Endothelial cell of umbilical vein (primary cell): Measurements from ENCODE around the gene IL23A. TPM values are rescaled to one million over a fixed set of nuclear protein-coding genes. Genes with fewer than 3 reads are reported as not detected.

Experiments used
- BruUV-seq: library from RNA; stranded (reverse); fragments of 400-500 nt; replicated peaks from 2 replicates; lab custom pipeline; 2021; lab: Mats Ljungman, UMichigan
- CTCF ChIA-PET: fragments of 300-600, 350-600 bp; sonication (Branson Sonifier 250); formaldehyde crosslinking; loops from one replicate; lab custom pipeline; 2021; ENCODE audit warnings: antibody characterized with exemption, inconsistent platforms; lab: Charles Lee
- POLR2A ChIA-PET: fragments of 300-600, 350-600 bp; sonication (Branson Sonifier 250); formaldehyde crosslinking; loops from one replicate; lab custom pipeline; 2021; ENCODE audit warnings: antibody characterized with exemption, inconsistent platforms; lab: Charles Lee
- DNase-seq: peaks from one replicate; pipeline ENCODE4 v3.0.0-alpha.2; 2011; ENCODE audit warnings: low read depth, low spot score
- FAIRE-seq: peaks from 2 replicates; lab custom pipeline; 2011; peaks lifted over from hg19 to GRCh38; lab: Jason Lieb, UNC
- H2AFZ ChIP-seq: 2 replicates; pipeline ENCODE4 v1.6.0; 2012; ENCODE audit warnings: low read depth, low read length, control low read depth, inconsistent platforms
- H3K27ac ChIP-seq: 2 replicates; pipeline ENCODE4 v1.5.1; 2011; ENCODE audit warnings: low read depth, mild to moderate bottlenecking, control low read depth, low read length, moderate library complexity; ENCODE audit not compliant: insufficient read depth
- H3K27me3 ChIP-seq, 2 experiments: 2 replicates each; pipeline versions ENCODE4 v1.6.0 to v1.6.1; 2011; ENCODE audit warnings: low read length in 2 of 2, mixed read lengths in 1 of 2; ENCODE audit not compliant: control insufficient read depth in 2 of 2, insufficient read depth in 2 of 2
- H3K36me3 ChIP-seq, 2 experiments: 2 replicates in 1 of 2; 3 replicates in 1 of 2; pipeline ENCODE4 v1.5.1; 2011; ENCODE audit warnings: low read length in 2 of 2, mild to moderate bottlenecking in 1 of 2, moderate library complexity in 1 of 2; ENCODE audit not compliant: control insufficient read depth in 2 of 2, insufficient read depth in 2 of 2; ENCODE audit errors: extremely low read depth in 1 of 2
- H3K4me1 ChIP-seq: 3 replicates; pipeline ENCODE4 v1.5.1; 2011; ENCODE audit warnings: mild to moderate bottlenecking, low read length; ENCODE audit not compliant: control insufficient read depth, insufficient read depth; ENCODE audit errors: extremely low read depth
- H3K4me2 ChIP-seq: 2 replicates; pipeline ENCODE4 v1.6.1; 2011; ENCODE audit warnings: low read length, control low read depth, mixed read lengths; ENCODE audit not compliant: insufficient read depth
- H3K4me3 ChIP-seq, 3 experiments: fragments of 200-600 bp in 1 of 3; sonication (generic), shearing (Covaris generic) in 1 of 3; replicated peaks in 1 of 3; 2 replicates each; pipeline ENCODE4 v1.5.1; 2011 to 2016; ENCODE audit warnings: control low read depth in 3 of 3, low read length in 3 of 3, mild to moderate bottlenecking in 2 of 3, inconsistent platforms in 1 of 3, low read depth in 1 of 3, moderate library complexity in 1 of 3; ENCODE audit not compliant: insufficient read depth in 1 of 3
- H3K79me2 ChIP-seq: 2 replicates; pipeline ENCODE4 v1.6.0; 2012; ENCODE audit warnings: low read length, inconsistent platforms; ENCODE audit not compliant: control insufficient read depth, insufficient read depth
- H3K9ac ChIP-seq: replicated peaks from 2 replicates; pipeline ENCODE3; 2011; ENCODE audit warnings: low read length, control low read depth; ENCODE audit not compliant: insufficient read depth; ENCODE audit errors: extremely low read depth
- H3K9me1 ChIP-seq: replicated peaks from 3 replicates; pipeline ENCODE4 v1.6.0; 2011; ENCODE audit warnings: mild to moderate bottlenecking, low read length; ENCODE audit not compliant: control insufficient read depth, insufficient read depth; ENCODE audit errors: extremely low read depth
- H3K9me3 ChIP-seq: replicated peaks from 2 replicates; pipeline ENCODE4 v1.5.1; 2012; ENCODE audit warnings: low read length, inconsistent platforms; ENCODE audit not compliant: control insufficient read depth, insufficient read depth
- H4K20me1 ChIP-seq: replicated peaks from 2 replicates; pipeline ENCODE3; 2011; ENCODE audit warnings: mild to moderate bottlenecking, low read length; ENCODE audit not compliant: control insufficient read depth, insufficient read depth; ENCODE audit errors: extremely low read depth
- EZH2 ChIP-seq: IDR thresholded peaks from 2 replicates; pipeline ENCODE4 v1.6.1; 2012; ENCODE audit warnings: borderline replicate concordance, low read depth, mild to moderate bottlenecking, moderate library complexity, low read length, inconsistent platforms; ENCODE audit not compliant: severe bottlenecking
- FOS ChIP-seq: IDR thresholded peaks from 2 replicates; pipeline ENCODE4 v1.6.1; 2011; ENCODE audit warnings: mild to moderate bottlenecking, low read length, moderate library complexity, borderline replicate concordance; ENCODE audit not compliant: insufficient read depth
- GATA2 ChIP-seq: IDR thresholded peaks from 2 replicates; pipeline ENCODE4 v1.7.0; 2011; ENCODE audit warnings: low read depth, mild to moderate bottlenecking, moderate library complexity, mixed read lengths, low read length; ENCODE audit not compliant: insufficient read length, insufficient read depth
- JUN ChIP-seq: IDR thresholded peaks from 2 replicates; pipeline ENCODE4 v1.6.1; 2011; ENCODE audit warnings: borderline replicate concordance, low read depth; ENCODE audit not compliant: insufficient read length, insufficient read depth
- MAX ChIP-seq: IDR thresholded peaks from 2 replicates; pipeline ENCODE4 v1.6.1; 2011; ENCODE audit not compliant: insufficient read depth, insufficient read length
- MYC ChIP-seq: IDR thresholded peaks from one replicate; pipeline ENCODE4 v1.6.1; 2011; ENCODE audit warnings: mild to moderate bottlenecking, low read depth, low read length
- POLR2A ChIP-seq: IDR thresholded peaks from 2 replicates; pipeline ENCODE4 v1.6.1; 2012; ENCODE audit warnings: low read depth, mild to moderate bottlenecking, control low read depth, low read length
- POLR2AphosphoS5 ChIP-seq: IDR thresholded peaks from 2 replicates; pipeline ENCODE4 v1.6.1; 2012; ENCODE audit warnings: low read depth, mild to moderate bottlenecking, control low read depth, low read length, moderate library complexity; ENCODE audit not compliant: insufficient read depth
- dilution Hi-C: fragments of 300-500 bp; cut with MboI; formaldehyde crosslinking; loops from one replicate; pipeline ENCODE4 v1.15.0; 2019; ENCODE audit warnings: low sequenced_read_pairs; ENCODE audit not compliant: extremely low pct_ligation_motif_present
- intact Hi-C: fragments of 100-400 bp; cut with micrococcal nuclease; formaldehyde crosslinking; loops from one replicate; pipeline ENCODE4 v1.10.0; 2022
- polyA plus RNA-seq, 4 experiments: library from polyadenylated mRNA; depleted of rRNA in 3 of 4; stranded (reverse) in 3 of 4; unstranded in 1 of 4; fragments of >200 nt; gene quantifications; 2 replicates each; pipeline versions ENCODE4 v1.2.1 to v1.2.3, GENCODE V29; 2011 to 2012; ENCODE audit warnings: missing spikeins in 1 of 4
- total RNA-seq: library from RNA; stranded (reverse); gene quantifications from 2 replicates; pipeline ENCODE4 v1.2.3, GENCODE V29; 2021
- TF ChIP-seq, protein P1 (sequence below), 2 donors: IDR thresholded peaks; 1 replicate in 1 of 2; 2 replicates in 1 of 2; pipeline ENCODE4 v1.5.1; 2011; ENCODE audit warnings: low read length in 2 of 2, mild to moderate bottlenecking in 2 of 2, moderate library complexity in 2 of 2, control low read depth in 1 of 2, inconsistent platforms in 1 of 2, low read depth in 1 of 2; ENCODE audit not compliant: insufficient read depth in 1 of 2; ENCODE audit errors: extremely low read depth in 1 of 2

Gene IL23A
- total and polyA plus RNA-seq, 2 donors (not counting 3 experiments of a cell fraction or from before 2014, with no cell fraction given): 0.12 TPM; not detected in 1

DNA sequence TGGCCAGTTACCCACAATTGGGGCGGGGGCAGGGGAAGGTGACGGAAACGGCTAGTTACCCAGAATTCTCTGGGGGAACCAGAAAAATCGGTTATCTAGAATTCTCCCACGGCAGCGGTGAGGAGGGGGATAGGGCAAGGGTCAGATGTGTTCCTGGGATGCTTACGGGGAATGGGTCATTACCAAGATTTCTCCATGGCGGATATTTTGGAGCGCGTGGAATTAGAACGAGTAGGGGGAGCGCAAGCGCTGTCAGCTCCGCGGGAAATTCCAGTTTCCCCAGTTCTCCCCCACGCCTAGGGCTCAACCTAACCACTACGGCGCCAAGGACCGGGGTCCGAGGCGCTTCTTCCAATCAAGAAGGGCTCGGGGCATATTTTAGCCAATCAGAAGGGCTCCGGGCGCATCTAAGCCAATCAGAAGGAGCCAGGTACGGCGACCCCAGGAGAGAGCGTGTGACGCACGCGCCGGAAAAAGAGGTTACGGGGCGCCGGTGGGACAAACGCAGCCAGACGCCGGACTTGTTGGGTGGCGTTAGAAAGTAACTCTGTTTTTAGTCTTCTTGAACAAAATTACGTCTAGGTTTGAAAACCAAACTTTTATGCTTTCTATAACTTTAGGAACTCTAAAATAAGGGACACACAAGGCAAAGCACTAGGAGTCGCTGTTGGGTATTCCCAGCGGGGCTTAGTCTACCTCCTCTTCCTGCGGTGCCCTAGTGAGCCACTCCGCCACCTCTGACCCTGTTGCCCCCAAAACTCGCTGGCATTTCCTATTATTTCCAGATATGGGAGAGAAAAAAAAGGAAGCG lies 4.8 kb upstream of the IL23A start, which contains the start of gene PAN2:
TSS of gene PAN2 (minus strand) at position 322 of the 811 bp plus-strand sequence. CDS start 906 bp downstream, outside the sequence.
- CTCF ChIA-PET: interaction anchor here (0.7 to 2.7 kb wide), 8 partner anchors 9 to 144 kb away, joined by 3 to 13 read pairs (median 4); partner anchors contain the start of genes CNPY2, SMARCC2, STAT2 and TIMELESS
- no TSS peak for BruUV-seq

More for the DNA sequence above, 4.8 kb upstream of the IL23A start, which contains the start of gene PAN2:
- Histone ChIP-seq H4K20me1 (no peaks in the 10 kb centered on the region), H3K9me3 (no peaks in the 10 kb centered on the region), H3K36me3 (no peaks in the 10 kb centered on the region), H3K9me1 (no peaks in the 10 kb centered on the region), H3K4me2 (peak within 1 kb of the TSS; percentile 85), H3K27me3 (no peaks in the 10 kb centered on the region), H3K9ac (peak within 1 kb of the TSS; percentile 89), H3K79me2 (no peaks in the 10 kb centered on the region), H3K4me3 (peak within 1 kb of the TSS; percentile 45 to 70 (median 49)), H3K27ac (peak within 1 kb of the TSS; percentile 97), H2AFZ (peak within 1 kb of the TSS; percentile 63), H3K4me1 (peaks cover 16% of the 10 kb centered on the region)
- intact Hi-C loops (loop anchor here (1.0 kb wide), 4 partner anchors 18 to 130 kb away; partner anchors contain the start of genes CS and STAT2), dilution Hi-C loops (no loop called here)
- POLR2A ChIA-PET: interaction anchor here (0.9 to 1.0 kb wide), 2 partner anchors 18 to 26 kb away, joined by 4 read pairs; partner anchors contain the start of genes CNPY2 and STAT2
- DNase-seq (peak; percentile 97), FAIRE-seq (peak; percentile 95)
- no peak for TF ChIP-seq MYC
- TF ChIP-seq JUN: no peak
- no peak for TF ChIP-seq MAX
- TF ChIP-seq POLR2AphosphoS5: no peak
- no peak for TF ChIP-seq EZH2
- TF ChIP-seq, protein P1, sequence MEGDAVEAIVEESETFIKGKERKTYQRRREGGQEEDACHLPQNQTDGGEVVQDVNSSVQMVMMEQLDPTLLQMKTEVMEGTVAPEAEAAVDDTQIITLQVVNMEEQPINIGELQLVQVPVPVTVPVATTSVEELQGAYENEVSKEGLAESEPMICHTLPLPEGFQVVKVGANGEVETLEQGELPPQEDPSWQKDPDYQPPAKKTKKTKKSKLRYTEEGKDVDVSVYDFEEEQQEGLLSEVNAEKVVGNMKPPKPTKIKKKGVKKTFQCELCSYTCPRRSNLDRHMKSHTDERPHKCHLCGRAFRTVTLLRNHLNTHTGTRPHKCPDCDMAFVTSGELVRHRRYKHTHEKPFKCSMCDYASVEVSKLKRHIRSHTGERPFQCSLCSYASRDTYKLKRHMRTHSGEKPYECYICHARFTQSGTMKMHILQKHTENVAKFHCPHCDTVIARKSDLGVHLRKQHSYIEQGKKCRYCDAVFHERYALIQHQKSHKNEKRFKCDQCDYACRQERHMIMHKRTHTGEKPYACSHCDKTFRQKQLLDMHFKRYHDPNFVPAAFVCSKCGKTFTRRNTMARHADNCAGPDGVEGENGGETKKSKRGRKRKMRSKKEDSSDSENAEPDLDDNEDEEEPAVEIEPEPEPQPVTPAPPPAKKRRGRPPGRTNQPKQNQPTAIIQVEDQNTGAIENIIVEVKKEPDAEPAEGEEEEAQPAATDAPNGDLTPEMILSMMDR (IDR thresholded peaks at IDR 0.05; ENCODE audit: extremely low read depth in 1 of 2, insufficient read depth in 1 of 2, low read depth in 1 of 2, low read length in 2 of 2): peak; percentile 65 to 66
- TF ChIP-seq POLR2A: peak; percentile 76
- TF ChIP-seq GATA2: no peak
- peak; percentile 36 for TF ChIP-seq FOS
